ENCODE results near the gene CTDNEP1. TPM values are rescaled to one million over a fixed set of nuclear protein-coding genes. Genes with fewer than 3 reads are reported as not detected.

CTDNEP1 gene
- total RNA-seq, 3 donors from 2014 or later (not counting 1 experiment from before 2014, with no cell fraction given), result 127 to 139 (median 131) TPM

GRCh38 chr17:7281074-7281952, 29.8 kb upstream of the CTDNEP1 start, which contains the start of gene SLC2A4:
SLC2A4 (plus strand) TSS chr17:7281718; CDS start chr17:7281935, 217 bp downstream.
- Mint-ChIP-seq H3K4me1 (peaks cover 22 to 31% of the 10 kb centered on the region in 2 donors), H3K9me3 (no peaks in the 10 kb centered on the region), H3K36me3 (no peaks in the 10 kb centered on the region), H3K27ac (peak within 1 kb of the TSS in 1 of 2 donors; percentile 16), H3K27me3 (ENCODE audit: low read depth in 2 of 2) (peaks cover 22 to 30% of the 10 kb centered on the region in 2 donors), H3K4me3 (peak within 1 kb of the TSS; percentile 90)
- ATAC-seq (peak; percentile 56 to 66 (median 61)), DNase-seq (peak; percentile 62 to 89)
- intact Hi-C loops (cut with micrococcal nuclease), result loop anchor here (2.0 to 10.0 kb wide), 2 partner anchors 47 to 403 kb away; partner anchors contain the start of genes NEURL4, TP53 and WRAP53
- no peaks in the 10 kb centered on the region for H3K9me3 ChIP-seq (ENCODE audit: control insufficient read depth, insufficient read depth, low read length)
- H3K27ac ChIP-seq (ENCODE audit: low read length), result no peak within 1 kb of the TSS
- TF ChIP-seq CTCF (IDR thresholded peaks at IDR 0.05), result no peak
- peak within 1 kb of the TSS; percentile 23 for H3K4me3 ChIP-seq (ENCODE audit: low read length)
- H3K36me3 ChIP-seq (ENCODE audit: control insufficient read depth, insufficient read depth, low read length), result no peaks in the 10 kb centered on the region
- peaks cover 31% of the 10 kb centered on the region for H3K27me3 ChIP-seq (ENCODE audit: control insufficient read depth, insufficient read depth, low read length)
- peaks cover 31% of the 10 kb centered on the region for H3K4me1 ChIP-seq (ENCODE audit: control insufficient read depth, insufficient read depth, low read length)
- WGBS (ENCODE audit: insufficient coverage), result under 1% methylated on average over 71 of the region's 71 CpGs

GRCh38 chr17:7280519-7281073, 29.1 kb upstream of the CTDNEP1 start:
- H3K27me3 Mint-ChIP-seq (ENCODE audit: low read depth in 2 of 2), result peaks cover 18 to 24% of the 10 kb centered on the region in 2 donors
- intact Hi-C loops (cut with micrococcal nuclease), result loop anchor here (1.0 to 10.0 kb wide), 7 partner anchors 16 to 404 kb away; partner anchors contain the start of genes NEURL4, SENP3, TMEM102 and TP53
- no peaks in the 10 kb centered on the region for H3K9me3 ChIP-seq (ENCODE audit: control insufficient read depth, insufficient read depth, low read length)
- no peaks in the 10 kb centered on the region for H3K36me3 ChIP-seq (ENCODE audit: control insufficient read depth, insufficient read depth, low read length)
- H3K4me1 ChIP-seq (ENCODE audit: control insufficient read depth, insufficient read depth, low read length), result peaks cover 31% of the 10 kb centered on the region
- no peaks in the 10 kb centered on the region for H3K36me3 Mint-ChIP-seq
- H3K9me3 Mint-ChIP-seq, result no peaks in the 10 kb centered on the region
- peaks cover 29% of the 10 kb centered on the region for H3K27me3 ChIP-seq (ENCODE audit: control insufficient read depth, insufficient read depth, low read length)
- H3K4me3 Mint-ChIP-seq, result peak overlapping the region; percentile 90
- DNase-seq (peak; percentile 84 to 88), ATAC-seq (peak; percentile 89 to 95 (median 91))
- H3K27ac ChIP-seq (ENCODE audit: low read length), result no peak overlapping the region
- H3K27ac Mint-ChIP-seq, result peak overlapping the region in 1 of 2 donors; percentile 16
- peak overlapping the region; percentile 23 for H3K4me3 ChIP-seq (ENCODE audit: low read length)
- H3K4me1 Mint-ChIP-seq, result peaks cover 22 to 31% of the 10 kb centered on the region in 2 donors
- TF ChIP-seq CTCF (IDR thresholded peaks at IDR 0.05), result peak; percentile 94
- WGBS (ENCODE audit: insufficient coverage), result under 1% methylated on average over 29 of the region's 29 CpGs

GRCh38 chr17:7279448-7279847, 27.9 kb upstream of the CTDNEP1 start:
- H3K27me3 ChIP-seq (ENCODE audit: control insufficient read depth, insufficient read depth, low read length), result peaks cover 29% of the 10 kb centered on the region
- WGBS (ENCODE audit: insufficient coverage), result 96% methylated on average over 7 of the region's 8 CpGs
- no peak for DNase-seq
- no peak overlapping the region for H3K4me3 ChIP-seq (ENCODE audit: low read length)
- Mint-ChIP-seq H3K4me1 (peaks cover 22 to 31% of the 10 kb centered on the region in 2 donors), H3K4me3 (no peak overlapping the region), H3K27me3 (ENCODE audit: low read depth in 2 of 2) (peaks cover 18 to 21% of the 10 kb centered on the region in 2 donors), H3K36me3 (no peaks in the 10 kb centered on the region), H3K27ac (no peak overlapping the region), H3K9me3 (no peaks in the 10 kb centered on the region)
- H3K36me3 ChIP-seq (ENCODE audit: control insufficient read depth, insufficient read depth, low read length), result no peaks in the 10 kb centered on the region
- peaks cover 31% of the 10 kb centered on the region for H3K4me1 ChIP-seq (ENCODE audit: control insufficient read depth, insufficient read depth, low read length)
- H3K27ac ChIP-seq (ENCODE audit: low read length), result no peak overlapping the region
- intact Hi-C loops (cut with micrococcal nuclease), result no loop called here
- ATAC-seq, result no peak
- no peak for TF ChIP-seq CTCF (IDR thresholded peaks at IDR 0.05)
- no peaks in the 10 kb centered on the region for H3K9me3 ChIP-seq (ENCODE audit: control insufficient read depth, insufficient read depth, low read length)

Data from natural killer cell (primary cell).